GM12801 (cell line): Measurements from ENCODE around the gene PMIS2.

Experiments
- TF ChIP-seq, protein P1 (sequence below): IDR thresholded peaks from one replicate; pipeline ENCODE4 v1.5.1; 2011; ENCODE audit warnings: control low read depth; ENCODE audit not compliant: insufficient read length; ENCODE audit errors: extremely low read depth

The PMIS2 gene

DNA sequence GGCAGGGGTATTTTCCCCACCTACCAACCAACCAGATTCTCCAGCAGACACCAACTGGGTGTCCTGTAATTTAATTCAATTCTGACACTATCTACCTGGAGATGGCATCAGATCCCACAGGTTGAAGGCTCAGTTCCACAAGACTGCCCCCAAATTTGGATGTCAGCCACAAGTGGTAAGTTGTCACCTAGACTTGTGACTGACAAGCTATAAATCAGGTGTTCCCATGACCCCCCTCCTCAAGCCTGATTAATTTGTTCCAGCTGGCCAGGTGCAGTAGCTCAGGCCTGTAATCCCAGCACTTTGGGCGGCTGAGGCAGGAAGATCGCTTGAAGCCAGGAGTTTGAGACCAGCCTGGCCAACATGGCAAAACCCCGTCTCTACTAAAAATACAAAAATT lies 16.0 kb downstream of the PMIS2 start:
- TF ChIP-seq, protein P1, sequence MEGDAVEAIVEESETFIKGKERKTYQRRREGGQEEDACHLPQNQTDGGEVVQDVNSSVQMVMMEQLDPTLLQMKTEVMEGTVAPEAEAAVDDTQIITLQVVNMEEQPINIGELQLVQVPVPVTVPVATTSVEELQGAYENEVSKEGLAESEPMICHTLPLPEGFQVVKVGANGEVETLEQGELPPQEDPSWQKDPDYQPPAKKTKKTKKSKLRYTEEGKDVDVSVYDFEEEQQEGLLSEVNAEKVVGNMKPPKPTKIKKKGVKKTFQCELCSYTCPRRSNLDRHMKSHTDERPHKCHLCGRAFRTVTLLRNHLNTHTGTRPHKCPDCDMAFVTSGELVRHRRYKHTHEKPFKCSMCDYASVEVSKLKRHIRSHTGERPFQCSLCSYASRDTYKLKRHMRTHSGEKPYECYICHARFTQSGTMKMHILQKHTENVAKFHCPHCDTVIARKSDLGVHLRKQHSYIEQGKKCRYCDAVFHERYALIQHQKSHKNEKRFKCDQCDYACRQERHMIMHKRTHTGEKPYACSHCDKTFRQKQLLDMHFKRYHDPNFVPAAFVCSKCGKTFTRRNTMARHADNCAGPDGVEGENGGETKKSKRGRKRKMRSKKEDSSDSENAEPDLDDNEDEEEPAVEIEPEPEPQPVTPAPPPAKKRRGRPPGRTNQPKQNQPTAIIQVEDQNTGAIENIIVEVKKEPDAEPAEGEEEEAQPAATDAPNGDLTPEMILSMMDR: no peak

DNA sequence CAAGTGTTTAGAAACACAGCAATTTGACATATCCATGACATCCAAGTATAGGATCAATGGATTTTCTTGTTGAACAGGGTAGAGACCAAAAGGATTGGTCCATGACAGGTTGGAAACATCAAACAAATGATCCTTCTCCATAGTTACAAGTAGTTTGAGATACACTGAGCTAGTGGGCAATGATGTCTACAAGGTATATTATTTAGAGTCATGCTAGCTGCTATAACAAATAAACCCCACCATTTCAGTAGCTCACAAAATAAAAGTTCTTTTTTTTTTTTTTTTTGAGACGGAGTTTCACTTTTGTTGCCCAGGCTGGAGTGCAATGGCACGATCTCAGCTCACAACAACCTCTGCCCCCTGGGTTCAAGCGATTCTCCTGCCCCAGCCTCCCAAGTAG lies 21.7 kb downstream of the PMIS2 start:
- TF ChIP-seq, protein P1: no peak

DNA sequence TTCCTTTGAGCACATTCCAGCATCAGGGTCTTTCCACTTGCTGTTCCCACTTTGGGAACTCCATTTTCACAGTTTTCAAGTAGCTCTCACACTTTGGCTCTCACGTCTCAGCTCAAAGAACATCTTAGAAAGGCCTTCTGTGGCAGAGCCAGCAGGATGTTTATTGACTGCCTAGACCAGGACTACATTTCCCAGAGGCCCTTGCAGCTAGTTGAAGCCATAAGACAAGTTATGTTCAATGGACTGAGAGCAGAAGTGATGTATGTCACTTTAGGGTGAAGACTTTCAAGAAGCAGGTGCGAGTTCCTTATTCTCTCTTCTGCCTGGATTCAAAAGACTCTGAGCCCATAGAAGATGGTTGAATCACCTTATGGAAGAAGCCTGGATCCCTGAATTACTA lies 22.3 kb downstream of the PMIS2 start:
- TF ChIP-seq, protein P1: no peak

DNA sequence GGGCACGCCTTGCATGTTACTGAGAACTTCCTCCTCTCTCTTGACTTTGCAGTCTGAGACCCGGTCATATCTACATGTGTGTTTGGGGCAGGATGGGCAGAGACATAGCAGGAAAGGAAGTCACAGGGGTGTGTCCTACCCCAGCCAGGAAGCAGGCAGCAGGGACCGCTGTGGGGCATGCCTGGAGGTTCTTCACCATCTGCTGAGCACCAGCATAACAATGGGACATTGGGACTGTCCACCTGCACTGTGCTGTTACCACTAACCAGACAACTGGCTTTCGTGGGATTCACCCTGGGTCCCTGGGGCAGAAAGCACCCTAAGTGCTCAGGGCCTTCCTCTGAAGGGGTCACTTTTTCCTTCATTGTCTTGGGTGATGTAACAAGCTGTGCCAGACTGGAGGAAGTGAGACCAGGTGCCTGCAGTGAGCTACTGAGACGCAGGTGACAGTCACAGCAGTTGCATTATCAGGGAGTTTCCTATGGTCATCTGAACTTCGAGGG lies 23.9 kb downstream of the PMIS2 start:
- TF ChIP-seq, protein P1: no peak

DNA sequence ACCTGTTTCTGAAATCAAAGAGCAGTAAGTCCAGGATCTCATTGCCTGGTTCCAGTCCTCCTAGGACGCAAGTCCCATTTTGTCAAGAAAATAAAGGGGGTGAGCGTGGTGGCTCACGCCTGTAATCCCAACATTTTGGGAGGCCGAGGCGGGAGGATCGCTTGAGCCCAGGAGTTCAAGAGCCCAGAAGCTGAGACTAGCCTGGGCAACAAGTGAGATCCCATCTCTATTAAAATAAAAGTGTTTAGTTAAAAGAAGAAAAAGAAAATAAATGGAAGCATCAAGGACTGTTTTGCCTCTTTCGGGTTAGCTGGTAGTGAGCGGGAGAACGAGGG lies 26.2 kb downstream of the PMIS2 start:
- TF ChIP-seq, protein P1: no peak

DNA sequence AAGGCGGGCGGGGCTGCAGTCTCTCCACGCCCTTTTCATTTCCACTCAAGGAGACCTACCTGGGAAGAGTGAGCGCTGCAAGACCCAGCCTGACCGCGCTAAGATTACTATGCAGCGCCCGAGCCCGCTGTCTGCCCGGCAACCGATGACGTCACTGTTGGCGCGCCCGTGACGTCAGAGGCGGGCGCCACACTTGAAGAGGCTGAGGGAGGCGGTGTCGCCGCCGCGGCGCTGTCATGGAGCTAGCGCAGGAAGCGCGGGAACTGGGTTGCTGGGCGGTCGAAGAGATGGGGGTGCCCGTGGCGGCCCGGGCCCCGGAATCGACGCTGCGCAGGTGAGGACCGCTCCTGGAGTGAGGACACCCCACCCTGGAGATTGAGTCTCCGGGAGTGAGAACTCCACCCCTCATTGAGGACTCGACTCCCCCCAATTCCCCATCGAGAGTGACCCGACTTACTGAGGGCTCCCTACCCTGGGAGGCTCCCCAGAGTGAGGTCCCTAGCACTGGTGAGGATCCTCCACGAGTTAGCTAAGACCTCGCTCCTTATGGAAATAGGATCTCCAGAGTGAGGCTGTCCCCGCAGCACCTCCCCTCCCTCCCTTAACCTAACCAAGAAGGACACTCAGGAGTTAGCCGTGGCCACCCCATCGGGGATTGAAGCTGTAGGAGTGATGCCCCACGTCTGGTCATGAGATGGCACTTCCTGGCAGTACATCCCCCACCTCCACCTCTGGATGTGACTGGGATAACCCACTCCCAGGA lies 26.8 kb downstream of the PMIS2 start, which contains the start of gene HAUS5:
TSS of gene HAUS5 (plus strand) at position 177 of the 763 bp plus-strand sequence. CDS start at position 237, 60 bp downstream.
- TF ChIP-seq, protein P1: no peak

DNA sequence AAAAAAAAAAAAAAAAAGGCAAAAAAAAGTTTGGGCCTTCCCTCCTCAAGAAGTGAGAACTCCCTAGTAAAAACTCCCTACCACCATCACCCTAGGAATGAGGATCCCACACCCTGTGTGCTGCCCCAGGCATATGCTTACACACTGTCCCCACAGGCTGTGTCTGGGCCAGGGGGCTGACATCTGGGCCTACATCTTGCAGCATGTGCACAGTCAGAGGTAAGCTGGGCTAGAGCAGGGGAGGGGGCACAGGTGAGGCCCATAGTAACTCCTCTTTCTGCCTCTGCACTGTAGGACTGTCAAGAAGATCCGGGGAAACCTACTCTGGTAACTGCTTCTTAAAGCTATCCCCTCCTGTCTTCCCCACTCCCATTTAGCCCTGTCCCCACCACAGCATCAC lies 27.6 kb downstream of the PMIS2 start:
- TF ChIP-seq, protein P1: no peak
